Uterus (tissue), 4 donors: ENCODE results near the gene IFIT1B. TPM values are rescaled to one million over a fixed set of nuclear protein-coding genes. Genes with fewer than 3 reads are reported as not detected.
A peak's percentile ranks its signal among the peaks of the same experiment; 100 is the strongest.

ENCODE experiments used
- DNase-seq, 2 donors: peaks; one replicate each; pipeline ENCODE4 v3.0.0-alpha.2; 2019 to 2020
- H3K27ac ChIP-seq, 2 donors: fragments of 200-600 bp; sonication (generic); 1 replicate in 1 of 2; 2 replicates in 1 of 2; pipeline ENCODE4 v1.5.1; 2016 to 2018
- H3K27me3 ChIP-seq, 2 donors: fragments of 200-600 bp; sonication (generic); one replicate each; pipeline ENCODE4 v1.5.1; 2018 to 2019; ENCODE audit warnings: control low read depth in 1 of 2
- H3K36me3 ChIP-seq, 2 donors: fragments of 200-600 bp; sonication (generic); one replicate each; pipeline ENCODE4 v1.5.1; 2019; ENCODE audit warnings: control low read depth in 1 of 2
- H3K4me1 ChIP-seq, 2 donors: fragments of 200-600 bp; sonication (generic); one replicate each; pipeline ENCODE4 v1.5.1; 2018 to 2019; ENCODE audit warnings: control low read depth in 1 of 2
- H3K4me3 ChIP-seq, 2 donors: fragments of 200-600 bp; sonication (generic); 1 replicate in 1 of 2; 2 replicates in 1 of 2; pipeline ENCODE4 v1.5.1; 2018 to 2019; ENCODE audit warnings: mild to moderate bottlenecking in 1 of 2
- H3K9me3 ChIP-seq, 2 donors: fragments of 200-600 bp; sonication (generic); one replicate each; pipeline ENCODE4 v1.5.1; 2019; ENCODE audit warnings: control low read depth in 1 of 2
- POLR2A ChIP-seq, 2 donors: fragments of 450-650 bp; IDR thresholded peaks; one replicate each; pipeline ENCODE4 v1.6.1; 2016; ENCODE audit warnings: antibody characterized with exemption in 2 of 2, mild to moderate bottlenecking in 1 of 2, moderate library complexity in 1 of 2
- intact Hi-C: fragments of 100-400 bp; cut with DNase I; formaldehyde crosslinking; loops from one replicate; pipeline ENCODE4 v1.15.1; 2023; ENCODE audit warnings: low total_unique reads
- total RNA-seq, 4 donors: library from RNA; depleted of rRNA in 3 of 4; stranded (reverse); fragments of >200 nt in 3 of 4; gene quantifications; one replicate each; pipeline versions ENCODE4 v1.1.0 to v1.2.4, GENCODE V29; 2014 to 2023
- TF ChIP-seq, protein P1 (sequence below), 4 experiments: fragments of 200-600 bp in 2 of 4; fragments of 450-650 bp in 2 of 4; sonication (generic) in 2 of 4; IDR thresholded peaks; one replicate each; pipeline ENCODE4 v1.5.1; 2016 to 2019; ENCODE audit warnings: antibody characterized with exemption in 4 of 4, mild to moderate bottlenecking in 2 of 4, moderate library complexity in 1 of 4
- donor health status: DM: yes; HTN: yes; CAD: no.

Gene IFIT1B
- total RNA-seq, 4 donors from 2014 or later = 1.1 TPM; not detected in 3

DNA sequence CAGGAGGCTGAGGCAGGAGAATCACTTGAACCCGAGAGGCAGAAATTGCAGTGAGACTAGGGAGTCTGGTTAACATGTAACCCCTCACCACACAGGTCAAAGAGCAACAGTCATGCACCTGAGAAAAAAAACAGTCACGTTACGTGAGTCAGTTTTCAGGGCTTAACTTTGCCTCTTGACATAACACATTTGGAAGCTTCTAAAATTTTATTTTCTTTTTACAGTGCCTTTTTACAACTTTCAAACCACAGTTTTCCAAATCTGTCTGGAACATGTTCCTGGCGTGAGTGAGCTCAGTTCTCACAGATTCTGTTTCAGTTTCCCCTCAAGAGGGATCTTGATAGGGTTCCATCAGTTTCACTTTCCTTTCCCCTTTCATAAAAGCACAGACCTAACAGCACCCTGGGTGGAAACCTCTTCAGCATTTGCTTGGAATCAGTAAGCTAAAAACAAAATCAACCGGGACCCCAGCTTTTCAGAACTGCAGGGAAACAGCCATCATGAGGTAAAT is 45.7 kb upstream of the IFIT1B start:
- TF ChIP-seq, protein P1, sequence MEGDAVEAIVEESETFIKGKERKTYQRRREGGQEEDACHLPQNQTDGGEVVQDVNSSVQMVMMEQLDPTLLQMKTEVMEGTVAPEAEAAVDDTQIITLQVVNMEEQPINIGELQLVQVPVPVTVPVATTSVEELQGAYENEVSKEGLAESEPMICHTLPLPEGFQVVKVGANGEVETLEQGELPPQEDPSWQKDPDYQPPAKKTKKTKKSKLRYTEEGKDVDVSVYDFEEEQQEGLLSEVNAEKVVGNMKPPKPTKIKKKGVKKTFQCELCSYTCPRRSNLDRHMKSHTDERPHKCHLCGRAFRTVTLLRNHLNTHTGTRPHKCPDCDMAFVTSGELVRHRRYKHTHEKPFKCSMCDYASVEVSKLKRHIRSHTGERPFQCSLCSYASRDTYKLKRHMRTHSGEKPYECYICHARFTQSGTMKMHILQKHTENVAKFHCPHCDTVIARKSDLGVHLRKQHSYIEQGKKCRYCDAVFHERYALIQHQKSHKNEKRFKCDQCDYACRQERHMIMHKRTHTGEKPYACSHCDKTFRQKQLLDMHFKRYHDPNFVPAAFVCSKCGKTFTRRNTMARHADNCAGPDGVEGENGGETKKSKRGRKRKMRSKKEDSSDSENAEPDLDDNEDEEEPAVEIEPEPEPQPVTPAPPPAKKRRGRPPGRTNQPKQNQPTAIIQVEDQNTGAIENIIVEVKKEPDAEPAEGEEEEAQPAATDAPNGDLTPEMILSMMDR (IDR thresholded peaks at IDR 0.05) = no peak
- peak in 1 of 2 donors; percentile 23 for TF ChIP-seq POLR2A (IDR thresholded peaks at IDR 0.05)
- peak in 1 of 2 donors; percentile 40 for DNase-seq
- intact Hi-C loops = no loop called here
- H3K4me3 ChIP-seq = peak overlapping the region; percentile 33 to 36
- H3K4me1 ChIP-seq = peaks cover 6% of the 10 kb centered on the region in 2 donors
- H3K9me3 ChIP-seq = no peaks in the 10 kb centered on the region
- H3K27ac ChIP-seq = peak overlapping the region; percentile 81 to 94
- no peaks in the 10 kb centered on the region for H3K27me3 ChIP-seq
- H3K36me3 ChIP-seq = no peaks in the 10 kb centered on the region

DNA sequence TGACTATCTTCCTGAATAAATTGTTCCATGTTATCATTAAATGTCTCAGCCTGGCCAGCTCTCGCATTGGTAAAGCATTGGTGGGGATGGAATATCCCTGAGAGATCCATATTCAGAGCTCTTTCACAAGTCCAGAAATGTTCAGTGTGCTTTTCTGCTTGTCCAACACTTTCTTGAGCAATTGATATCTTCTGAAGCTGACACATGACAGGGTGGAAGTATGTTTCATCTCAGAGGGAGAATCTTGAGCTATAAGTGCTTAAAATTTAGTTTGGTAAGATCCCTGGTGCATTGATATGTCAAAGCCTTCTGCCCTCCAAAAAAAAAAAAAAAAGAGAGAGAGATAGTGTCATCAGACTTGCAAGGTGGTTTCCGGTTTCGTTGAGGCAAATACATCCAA is 42.6 kb upstream of the IFIT1B start:
- intact Hi-C loops = no loop called here
- Histone ChIP-seq H3K4me3 (no peak overlapping the region), H3K27me3 (no peaks in the 10 kb centered on the region), H3K4me1 (peaks cover 0 to 4% of the 10 kb centered on the region in 2 donors), H3K36me3 (no peaks in the 10 kb centered on the region), H3K9me3 (no peaks in the 10 kb centered on the region), H3K27ac (no peak overlapping the region)
- DNase-seq = no peak
- no peak for TF ChIP-seq POLR2A (IDR thresholded peaks at IDR 0.05)
- TF ChIP-seq, protein P1 (IDR thresholded peaks at IDR 0.05) = no peak

DNA sequence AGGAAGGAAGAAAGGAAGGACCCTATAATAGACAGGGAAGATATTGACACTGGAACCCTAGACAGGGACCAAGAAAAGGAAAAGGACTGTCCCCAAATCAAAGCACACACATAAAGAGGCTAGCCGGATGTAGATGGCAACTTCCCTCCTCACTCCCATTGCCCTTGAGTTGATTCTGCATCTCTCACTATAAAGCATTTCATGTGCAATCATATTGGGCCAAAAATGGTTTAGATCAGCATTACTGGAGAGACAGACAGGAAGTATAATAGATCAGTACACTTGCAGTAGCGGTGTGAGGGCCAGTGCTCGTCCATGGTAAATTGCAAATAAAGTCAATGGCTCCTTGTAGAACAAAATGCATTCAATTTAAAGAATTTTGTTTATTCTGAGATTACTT is 41.6 kb upstream of the IFIT1B start:
- H3K4me1 ChIP-seq = peaks cover 0 to 4% of the 10 kb centered on the region in 2 donors
- intact Hi-C loops = no loop called here
- TF ChIP-seq POLR2A (IDR thresholded peaks at IDR 0.05) = no peak
- TF ChIP-seq, protein P1 (IDR thresholded peaks at IDR 0.05) = no peak
- H3K27me3 ChIP-seq = no peaks in the 10 kb centered on the region
- H3K9me3 ChIP-seq = no peaks in the 10 kb centered on the region
- H3K4me3 ChIP-seq = no peak overlapping the region
- H3K27ac ChIP-seq = no peak overlapping the region
- no peaks in the 10 kb centered on the region for H3K36me3 ChIP-seq
- DNase-seq = no peak

DNA sequence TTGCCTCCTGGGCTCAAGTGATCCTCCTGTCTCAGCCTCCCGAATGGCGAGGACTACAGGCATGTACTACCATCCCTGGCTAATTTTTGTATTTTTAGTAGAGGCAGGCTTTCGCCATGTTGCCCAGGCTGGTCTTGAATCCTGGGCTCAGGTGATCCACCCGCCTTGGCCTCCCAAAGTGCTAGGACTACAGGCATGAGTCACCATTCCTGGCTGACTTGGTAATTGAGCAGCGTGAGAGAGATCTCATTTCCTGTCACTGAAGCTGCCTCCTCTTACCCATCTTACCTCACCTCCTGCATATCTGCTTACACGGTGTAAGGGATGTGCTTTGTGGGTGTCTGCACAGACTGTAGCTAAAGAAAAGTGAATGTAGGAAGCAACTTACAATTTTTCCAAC is 40.4 kb upstream of the IFIT1B start:
- H3K4me1 ChIP-seq = peaks cover 0 to 4% of the 10 kb centered on the region in 2 donors
- H3K4me3 ChIP-seq = no peak overlapping the region
- H3K9me3 ChIP-seq = no peaks in the 10 kb centered on the region
- intact Hi-C loops = no loop called here
- H3K27ac ChIP-seq = no peak overlapping the region
- TF ChIP-seq POLR2A (IDR thresholded peaks at IDR 0.05) = no peak
- TF ChIP-seq, protein P1 (IDR thresholded peaks at IDR 0.05) = no peak
- no peaks in the 10 kb centered on the region for H3K27me3 ChIP-seq
- no peak for DNase-seq
- no peaks in the 10 kb centered on the region for H3K36me3 ChIP-seq

DNA sequence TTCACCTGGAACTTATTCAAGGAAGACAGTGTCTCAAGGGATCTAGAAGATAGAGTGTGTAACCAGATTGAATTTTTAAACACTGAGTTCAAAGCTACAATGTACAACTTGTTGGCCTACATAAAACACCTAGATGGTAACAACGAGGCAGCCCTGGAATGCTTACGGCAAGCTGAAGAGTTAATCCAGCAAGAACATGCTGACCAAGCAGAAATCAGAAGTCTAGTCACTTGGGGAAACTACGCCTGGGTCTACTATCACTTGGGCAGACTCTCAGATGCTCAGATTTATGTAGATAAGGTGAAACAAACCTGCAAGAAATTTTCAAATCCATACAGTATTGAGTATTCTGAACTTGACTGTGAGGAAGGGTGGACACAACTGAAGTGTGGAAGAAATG is 39.1 kb upstream of the IFIT1B start:
- DNase-seq = no peak
- no peaks in the 10 kb centered on the region for H3K36me3 ChIP-seq
- H3K9me3 ChIP-seq = no peaks in the 10 kb centered on the region
- H3K27ac ChIP-seq = no peak overlapping the region
- no peak overlapping the region for H3K4me3 ChIP-seq
- intact Hi-C loops = no loop called here
- no peaks in the 10 kb centered on the region for H3K27me3 ChIP-seq
- TF ChIP-seq POLR2A (IDR thresholded peaks at IDR 0.05) = no peak
- TF ChIP-seq, protein P1 (IDR thresholded peaks at IDR 0.05) = no peak
- H3K4me1 ChIP-seq = no peaks in the 10 kb centered on the region
